Measurements from ENCODE around the gene FMNL3. TPM values are rescaled to one million over a fixed set of nuclear protein-coding genes. Genes with fewer than 3 reads are reported as not detected.

Gene FMNL3
- total RNA-seq, 1 donor from 2014 or later: 19.2 TPM

DNA sequence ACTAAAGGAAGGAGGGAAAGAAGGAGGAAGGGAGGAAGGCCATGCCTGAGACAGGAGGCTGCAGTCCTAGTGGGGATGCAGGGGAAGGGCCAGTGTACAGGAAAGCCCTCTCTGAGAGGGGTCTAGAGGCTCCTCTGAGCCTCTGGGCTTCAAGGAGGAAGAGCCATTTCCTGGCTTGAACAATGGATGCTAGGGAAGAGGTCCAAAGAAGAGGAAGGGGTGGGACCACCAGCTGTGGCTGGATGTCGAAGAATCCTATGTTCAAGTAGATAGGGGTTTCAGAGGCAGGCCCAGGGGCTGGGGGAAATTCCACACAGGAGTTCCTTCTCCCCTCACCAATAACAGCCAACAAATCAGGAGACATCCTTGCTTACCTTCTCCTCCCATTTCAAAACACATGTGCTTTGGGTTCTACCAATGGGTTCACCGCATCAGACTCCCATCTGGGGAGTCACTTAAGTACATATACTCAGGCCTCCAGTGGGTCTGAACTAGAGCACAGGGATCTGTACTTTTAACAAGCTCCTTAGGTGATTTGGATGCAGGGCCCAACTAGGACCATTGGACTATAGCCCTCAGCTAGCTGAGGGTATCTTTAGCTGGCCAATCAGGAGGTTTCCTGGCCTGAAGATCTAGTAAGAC, 51.5 kb downstream of the FMNL3 start:
- no peak overlapping the region for H3K4me3 Mint-ChIP-seq
- no peak overlapping the region for H3K27ac Mint-ChIP-seq
- no peak for DNase-seq (ENCODE audit: low spot score in 2 of 2, unreplicated experiment in 2 of 2)
- TF ChIP-seq, protein P1, sequence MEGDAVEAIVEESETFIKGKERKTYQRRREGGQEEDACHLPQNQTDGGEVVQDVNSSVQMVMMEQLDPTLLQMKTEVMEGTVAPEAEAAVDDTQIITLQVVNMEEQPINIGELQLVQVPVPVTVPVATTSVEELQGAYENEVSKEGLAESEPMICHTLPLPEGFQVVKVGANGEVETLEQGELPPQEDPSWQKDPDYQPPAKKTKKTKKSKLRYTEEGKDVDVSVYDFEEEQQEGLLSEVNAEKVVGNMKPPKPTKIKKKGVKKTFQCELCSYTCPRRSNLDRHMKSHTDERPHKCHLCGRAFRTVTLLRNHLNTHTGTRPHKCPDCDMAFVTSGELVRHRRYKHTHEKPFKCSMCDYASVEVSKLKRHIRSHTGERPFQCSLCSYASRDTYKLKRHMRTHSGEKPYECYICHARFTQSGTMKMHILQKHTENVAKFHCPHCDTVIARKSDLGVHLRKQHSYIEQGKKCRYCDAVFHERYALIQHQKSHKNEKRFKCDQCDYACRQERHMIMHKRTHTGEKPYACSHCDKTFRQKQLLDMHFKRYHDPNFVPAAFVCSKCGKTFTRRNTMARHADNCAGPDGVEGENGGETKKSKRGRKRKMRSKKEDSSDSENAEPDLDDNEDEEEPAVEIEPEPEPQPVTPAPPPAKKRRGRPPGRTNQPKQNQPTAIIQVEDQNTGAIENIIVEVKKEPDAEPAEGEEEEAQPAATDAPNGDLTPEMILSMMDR (IDR thresholded peaks at IDR 0.05; ENCODE audit: unreplicated experiment): no peak
- no peaks in the 10 kb centered on the region for H3K4me1 Mint-ChIP-seq
- no peaks in the 10 kb centered on the region for H3K9me3 Mint-ChIP-seq
- no peaks in the 10 kb centered on the region for H3K27me3 Mint-ChIP-seq (ENCODE audit: low read depth)
- H3K36me3 Mint-ChIP-seq: peaks cover 4% of the 10 kb centered on the region

- DNase-seq (ENCODE audit: low spot score in 2 of 2, unreplicated experiment in 2 of 2): no peak
- H3K36me3 Mint-ChIP-seq: peaks cover 4% of the 10 kb centered on the region
- H3K9me3 Mint-ChIP-seq: no peaks in the 10 kb centered on the region
- H3K27me3 Mint-ChIP-seq (ENCODE audit: low read depth): no peaks in the 10 kb centered on the region
- TF ChIP-seq, protein P1 (IDR thresholded peaks at IDR 0.05; ENCODE audit: unreplicated experiment): no peak
- no peak overlapping the region for H3K27ac Mint-ChIP-seq
- no peak overlapping the region for H3K4me3 Mint-ChIP-seq
- H3K4me1 Mint-ChIP-seq: no peaks in the 10 kb centered on the region
Observed at GRCh38 chr12:49654715-49655114, 52.5 kb downstream of the FMNL3 start.

DNA sequence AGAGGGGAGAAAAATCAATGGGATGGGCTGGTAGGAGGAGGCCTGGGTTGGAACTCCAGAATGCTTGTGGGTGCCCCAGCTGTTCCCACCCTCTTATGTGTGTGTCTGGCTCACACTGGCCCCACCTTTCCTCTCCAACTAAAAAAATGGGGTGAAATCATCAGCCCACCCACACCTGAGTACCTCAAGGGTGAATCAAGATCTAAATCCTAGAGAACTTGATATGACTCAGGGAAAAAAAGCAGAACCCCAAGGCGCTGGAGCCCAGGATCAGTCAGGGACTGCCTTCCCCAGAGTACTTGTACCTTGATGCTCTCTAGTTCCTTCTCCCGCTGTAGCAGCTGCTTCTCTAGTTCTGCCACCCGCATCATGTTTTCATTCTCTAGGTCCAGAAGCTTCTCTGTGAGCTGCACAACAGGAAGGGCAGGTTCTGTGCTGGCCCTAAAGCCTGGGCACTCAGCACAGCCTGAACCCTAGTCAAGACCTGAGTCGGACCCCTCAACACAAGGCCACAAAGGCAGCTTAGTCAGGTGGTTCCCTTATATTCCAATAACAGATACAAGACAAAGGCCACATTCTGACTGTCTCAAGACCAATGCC, 54.2 kb downstream of the FMNL3 start:
- no peak overlapping the region for H3K27ac Mint-ChIP-seq
- peaks cover 5% of the 10 kb centered on the region for H3K36me3 Mint-ChIP-seq
- TF ChIP-seq, protein P1 (IDR thresholded peaks at IDR 0.05; ENCODE audit: unreplicated experiment): no peak
- H3K9me3 Mint-ChIP-seq: no peaks in the 10 kb centered on the region
- DNase-seq (ENCODE audit: low spot score in 2 of 2, unreplicated experiment in 2 of 2): no peak
- H3K4me3 Mint-ChIP-seq: no peak overlapping the region
- peaks cover 14% of the 10 kb centered on the region for H3K4me1 Mint-ChIP-seq
- H3K27me3 Mint-ChIP-seq (ENCODE audit: low read depth): no peaks in the 10 kb centered on the region

DNA sequence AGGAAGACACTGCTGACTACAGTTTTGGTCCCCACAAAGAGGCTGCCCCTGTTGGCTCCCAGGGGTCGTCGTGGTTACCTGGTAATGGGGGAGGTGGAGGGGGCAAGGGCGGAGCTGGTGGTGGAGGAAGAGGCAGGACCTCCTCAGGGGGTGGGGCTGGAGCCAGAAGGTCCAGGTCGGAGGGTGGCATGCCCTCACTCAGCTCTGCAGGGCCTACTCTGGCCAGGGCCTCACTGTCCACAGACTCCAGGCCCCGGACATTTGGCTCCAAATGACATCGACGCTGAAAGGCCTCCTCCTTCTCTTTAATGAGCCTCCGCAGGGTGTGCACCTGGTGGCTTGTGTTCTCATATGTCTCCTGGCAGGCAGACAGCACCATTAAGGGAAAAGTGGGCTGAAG, 55.4 kb downstream of the FMNL3 start:
- DNase-seq (ENCODE audit: low spot score in 2 of 2, unreplicated experiment in 2 of 2): no peak
- Mint-ChIP-seq H3K27me3 (ENCODE audit: low read depth) (no peaks in the 10 kb centered on the region), H3K4me1 (peaks cover 16% of the 10 kb centered on the region), H3K9me3 (no peaks in the 10 kb centered on the region), H3K36me3 (peaks cover 5% of the 10 kb centered on the region), H3K27ac (no peak overlapping the region), H3K4me3 (no peak overlapping the region)
- TF ChIP-seq, protein P1 (IDR thresholded peaks at IDR 0.05; ENCODE audit: unreplicated experiment): no peak

DNA sequence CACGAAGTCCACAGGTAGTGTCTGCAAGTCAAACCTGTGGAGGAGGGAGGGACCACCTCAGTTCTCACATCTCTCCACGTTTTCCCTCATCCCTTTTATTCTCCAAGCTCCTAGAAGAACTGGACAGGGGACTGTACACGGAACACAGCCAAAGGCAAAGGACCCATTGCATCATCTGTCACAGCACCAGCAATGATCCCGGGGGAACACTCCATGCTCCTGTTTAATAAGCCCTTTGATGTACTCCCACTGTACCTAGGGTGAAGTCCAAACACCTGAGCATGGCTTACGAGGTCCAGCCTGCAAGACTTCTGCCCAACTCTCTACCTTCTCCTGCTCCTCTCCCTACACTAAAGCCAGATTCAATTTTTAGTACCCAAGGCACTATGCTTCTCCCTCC, 57.3 kb downstream of the FMNL3 start:
- Mint-ChIP-seq H3K27ac (no peak overlapping the region), H3K4me3 (no peak overlapping the region), H3K9me3 (no peaks in the 10 kb centered on the region), H3K4me1 (peaks cover 16% of the 10 kb centered on the region), H3K27me3 (ENCODE audit: low read depth) (no peaks in the 10 kb centered on the region), H3K36me3 (peaks cover 5% of the 10 kb centered on the region)
- TF ChIP-seq, protein P1 (IDR thresholded peaks at IDR 0.05; ENCODE audit: unreplicated experiment): no peak
- no peak for DNase-seq (ENCODE audit: low spot score in 2 of 2, unreplicated experiment in 2 of 2)
